K562 (cell line): ENCODE results near the gene PRDM12. TPM values are rescaled to one million over a fixed set of nuclear protein-coding genes. Genes with fewer than 3 reads are reported as not detected.

ENCODE experiments used
- ELF4 ChIP-seq: fragments of 450-650 bp; formaldehyde crosslinking; IDR thresholded peaks from 2 replicates; pipeline ENCODE4 v1.4.0; 2022; ENCODE audit warnings: missing genetic modification characterization
- FOXJ3 ChIP-seq: sonication (generic); formaldehyde crosslinking; IDR thresholded peaks from 2 replicates; pipeline ENCODE4 v1.4.0; 2020; ENCODE audit warnings: mild to moderate bottlenecking, missing genetic modification reagents
- HNRNPH1 ChIP-seq: fragments of 200-400 bp; formaldehyde crosslinking; optimal IDR thresholded peaks from 2 replicates; pipeline ENCODE3; 2017; ENCODE audit warnings: low read depth, mild to moderate bottlenecking, low read length, moderate library complexity
- KHSRP ChIP-seq: fragments of 450-650 bp; IDR thresholded peaks from 2 replicates; pipeline ENCODE4 v1.6.1; 2017
- NFE2 ChIP-seq: IDR thresholded peaks from 2 replicates; pipeline ENCODE4 v1.6.1; 2014; ENCODE audit warnings: antibody characterized with exemption, low read depth
- POLR2AphosphoS2 ChIP-seq: IDR thresholded peaks from 2 replicates; pipeline ENCODE4 v1.6.1; 2012; ENCODE audit warnings: low read length, improper control_type of control experiment
- RBM17 ChIP-seq: fragments of 200-400 bp; formaldehyde crosslinking; IDR thresholded peaks from 2 replicates; pipeline ENCODE4 v1.6.1; 2017; ENCODE audit warnings: low read depth, mild to moderate bottlenecking, low read length, borderline replicate concordance
- SMAD3 ChIP-seq: fragments of 450-650 bp; formaldehyde crosslinking; conservative IDR thresholded peaks from 2 replicates; pipeline ENCODE4 v1.4.0; 2020; ENCODE audit warnings: mild to moderate bottlenecking
- SNIP1 ChIP-seq: fragments of 450-650 bp; IDR thresholded peaks from 2 replicates; pipeline ENCODE4 v1.7.1; 2017; ENCODE audit warnings: low read depth, mild to moderate bottlenecking
- SP2 ChIP-seq: IDR thresholded peaks from 2 replicates; pipeline ENCODE4 v1.6.1; 2011; ENCODE audit warnings: mild to moderate bottlenecking, low read depth, low read length, moderate library complexity; ENCODE audit not compliant: poor library complexity, severe bottlenecking; ENCODE audit errors: extremely low read depth
- YBX1 ChIP-seq: fragments of 450-650 bp; IDR thresholded peaks from 2 replicates; pipeline ENCODE4 v1.7.1; 2016; ENCODE audit warnings: mild to moderate bottlenecking
- ZFX ChIP-seq: sonication (generic); formaldehyde crosslinking; IDR thresholded peaks from 2 replicates; pipeline ENCODE4 v1.8.0; 2022; ENCODE audit warnings: mild to moderate bottlenecking, missing genetic modification reagents, moderate library complexity
- ZNF583 ChIP-seq: fragments of 250-450 bp; sonication (Bioruptor Pico); IDR thresholded peaks from 2 replicates; pipeline ENCODE4 v1.4.0; 2020
- polyA plus RNA-seq, 8 experiments: library from polyadenylated mRNA; depleted of rRNA in 4 of 8; stranded (reverse) in 5 of 8; unstranded in 3 of 8; fragments of >200 nt; fragmentation: Nextera tagmentation in 2 of 8; fragmentation: Illumina TruSeq in 1 of 8; extraction: Ambion mirVana in 2 of 8; extraction: Trizol in 1 of 8; gene quantifications; 2 replicates each; pipeline versions ENCODE4 v1.2.1 to v1.2.3, GENCODE V29; 2011 to 2014; ENCODE audit warnings: inconsistent platforms in 1 of 8, missing spikeins in 1 of 8
- total RNA-seq, 7 experiments: library from RNA; depleted of rRNA in 6 of 7; stranded (reverse); fragments of >200 nt in 6 of 7; fragmentation: Illumina TruSeq in 2 of 7; extraction: Trizol in 2 of 7; gene quantifications; 2 replicates each; pipeline versions ENCODE4 v1.2.1 to v1.2.3, GENCODE V29; 2011 to 2021; ENCODE audit warnings: low replicate concordance in 1 of 7
- TF ChIP-seq, protein P1 (sequence below): sonication (generic); formaldehyde crosslinking; IDR thresholded peaks from 2 replicates; pipeline ENCODE4 v1.8.0; 2022; ENCODE audit warnings: mild to moderate bottlenecking, missing genetic modification reagents
- TF ChIP-seq, protein P2 (sequence below), 2 experiments: fragments of 450-650 bp in 1 of 2; sonication (generic) in 1 of 2; formaldehyde crosslinking in 1 of 2; IDR thresholded peaks in 1 of 2; conservative IDR thresholded peaks in 1 of 2; 2 replicates each; pipeline versions ENCODE4 v1.6.1 to v1.8.1; 2016 to 2023; ENCODE audit warnings: mild to moderate bottlenecking in 2 of 2, moderate library complexity in 2 of 2, inconsistent platforms in 1 of 2, missing genetic modification reagents in 1 of 2
- TF ChIP-seq, protein P3 (sequence below): fragments of 200-400 bp; formaldehyde crosslinking; IDR thresholded peaks from 2 replicates; pipeline ENCODE4 v1.6.1; 2017; ENCODE audit warnings: mild to moderate bottlenecking, low read depth, low read length, moderate library complexity
- TF ChIP-seq, protein P4 (sequence below), 2 experiments: fragments of 250-450 bp in 1 of 2; fragments of 450-650 bp in 1 of 2; sonication (Bioruptor Pico) in 1 of 2; IDR thresholded peaks; 2 replicates each; pipeline versions ENCODE4 v1.6.1 to v1.8.0; 2016 to 2021; ENCODE audit warnings: mild to moderate bottlenecking in 2 of 2, moderate library complexity in 2 of 2, missing compliant biosample characterization in 1 of 2, missing genetic modification characterization in 1 of 2
- TF ChIP-seq, protein P5 (sequence below): fragments of 250-450 bp; sonication (Bioruptor Pico); IDR thresholded peaks from 2 replicates; pipeline ENCODE4 v1.5.0; 2020; ENCODE audit warnings: mild to moderate bottlenecking, borderline replicate concordance
- TF ChIP-seq, protein P6 (sequence below): fragments of 450-650 bp; IDR thresholded peaks from 2 replicates; pipeline ENCODE4 v1.6.1; 2014; ENCODE audit warnings: low read depth, mild to moderate bottlenecking, moderate library complexity, borderline replicate concordance

Gene PRDM12
- total and polyA plus RNA-seq, 9 of the 15 experiments (the other 6 are each of a cell fraction or from before 2014, with no cell fraction given) = 0.04 to 0.22 (median 0.07) TPM; not detected in 3

DNA sequence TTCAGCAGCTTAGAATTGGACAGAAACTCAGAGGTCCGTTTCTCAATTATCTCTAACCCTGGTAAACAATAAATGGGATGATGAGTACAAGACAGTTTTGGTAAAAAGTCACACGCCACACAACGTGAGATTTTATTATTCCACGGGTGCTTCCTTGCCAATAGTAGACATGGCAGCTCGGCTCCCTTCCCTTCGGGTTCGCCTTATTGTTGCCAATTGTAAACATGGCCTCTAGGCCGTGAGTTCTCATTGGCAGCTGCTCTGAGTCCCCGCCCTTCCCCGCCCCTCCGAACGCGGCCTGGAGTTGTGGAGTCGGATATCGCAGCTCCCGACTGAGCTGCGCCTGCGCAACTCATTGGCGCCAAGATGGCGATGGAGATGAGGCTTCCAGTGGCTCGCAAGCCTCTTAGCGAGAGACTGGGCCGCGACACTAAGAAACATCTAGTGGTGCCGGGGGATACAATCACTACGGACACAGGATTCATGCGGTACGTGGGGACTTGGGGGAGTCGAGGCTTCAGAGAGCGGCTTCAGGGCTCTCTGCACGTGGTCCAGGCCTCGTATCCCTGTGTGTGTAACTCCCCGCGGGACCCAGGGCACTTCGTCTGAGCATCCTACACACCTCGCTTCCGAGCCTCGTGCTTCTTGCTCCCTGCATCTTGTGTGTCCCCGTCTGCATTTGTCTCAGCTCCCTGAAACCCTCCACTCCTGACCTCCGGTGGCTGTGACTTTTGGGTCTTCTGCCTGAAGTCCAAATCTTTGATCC lies 29.2 kb downstream of the PRDM12 start, which contains the start of gene EXOSC2 (continued):
- TF ChIP-seq, protein P1, sequence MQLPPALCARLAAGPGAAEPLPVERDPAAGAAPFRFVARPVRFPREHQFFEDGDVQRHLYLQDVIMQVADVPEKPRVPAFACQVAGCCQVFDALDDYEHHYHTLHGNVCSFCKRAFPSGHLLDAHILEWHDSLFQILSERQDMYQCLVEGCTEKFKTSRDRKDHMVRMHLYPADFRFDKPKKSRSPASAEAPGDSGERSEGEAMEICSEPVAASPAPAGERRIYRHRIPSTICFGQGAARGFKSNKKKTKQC (CRISPR knock-in tag) = peak; percentile 78; the same call in 1 of the 2 replicates
- TF ChIP-seq SMAD3 (CRISPR knock-in tag) (no peak), SNIP1 (no peak), FOXJ3 (no peak), RBM17 (no peak), HNRNPH1 (no peak), ELF4 (no peak), KHSRP (no peak), SP2 (no peak), ZNF583 (no peak), POLR2AphosphoS2 (no peak), YBX1 (no peak), NFE2 (no peak), ZFX (CRISPR knock-in tag) (peak; percentile 88)
- TF ChIP-seq, protein P2, sequence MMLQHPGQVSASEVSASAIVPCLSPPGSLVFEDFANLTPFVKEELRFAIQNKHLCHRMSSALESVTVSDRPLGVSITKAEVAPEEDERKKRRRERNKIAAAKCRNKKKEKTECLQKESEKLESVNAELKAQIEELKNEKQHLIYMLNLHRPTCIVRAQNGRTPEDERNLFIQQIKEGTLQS (IDR thresholded peaks at IDR 0.05) = no peak
- TF ChIP-seq, protein P2 (CRISPR knock-in tag; conservative IDR thresholded peaks at IDR 0.05) = no peak
- TF ChIP-seq, protein P3, sequence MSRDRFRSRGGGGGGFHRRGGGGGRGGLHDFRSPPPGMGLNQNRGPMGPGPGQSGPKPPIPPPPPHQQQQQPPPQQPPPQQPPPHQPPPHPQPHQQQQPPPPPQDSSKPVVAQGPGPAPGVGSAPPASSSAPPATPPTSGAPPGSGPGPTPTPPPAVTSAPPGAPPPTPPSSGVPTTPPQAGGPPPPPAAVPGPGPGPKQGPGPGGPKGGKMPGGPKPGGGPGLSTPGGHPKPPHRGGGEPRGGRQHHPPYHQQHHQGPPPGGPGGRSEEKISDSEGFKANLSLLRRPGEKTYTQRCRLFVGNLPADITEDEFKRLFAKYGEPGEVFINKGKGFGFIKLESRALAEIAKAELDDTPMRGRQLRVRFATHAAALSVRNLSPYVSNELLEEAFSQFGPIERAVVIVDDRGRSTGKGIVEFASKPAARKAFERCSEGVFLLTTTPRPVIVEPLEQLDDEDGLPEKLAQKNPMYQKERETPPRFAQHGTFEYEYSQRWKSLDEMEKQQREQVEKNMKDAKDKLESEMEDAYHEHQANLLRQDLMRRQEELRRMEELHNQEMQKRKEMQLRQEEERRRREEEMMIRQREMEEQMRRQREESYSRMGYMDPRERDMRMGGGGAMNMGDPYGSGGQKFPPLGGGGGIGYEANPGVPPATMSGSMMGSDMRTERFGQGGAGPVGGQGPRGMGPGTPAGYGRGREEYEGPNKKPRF = no peak
- TF ChIP-seq, protein P4, sequence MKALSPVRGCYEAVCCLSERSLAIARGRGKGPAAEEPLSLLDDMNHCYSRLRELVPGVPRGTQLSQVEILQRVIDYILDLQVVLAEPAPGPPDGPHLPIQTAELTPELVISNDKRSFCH (CRISPR knock-in tag; IDR thresholded peaks at IDR 0.05) = no peak
- TF ChIP-seq, protein P4 (tag; IDR thresholded peaks at IDR 0.05) = no peak
- TF ChIP-seq, protein P5, sequence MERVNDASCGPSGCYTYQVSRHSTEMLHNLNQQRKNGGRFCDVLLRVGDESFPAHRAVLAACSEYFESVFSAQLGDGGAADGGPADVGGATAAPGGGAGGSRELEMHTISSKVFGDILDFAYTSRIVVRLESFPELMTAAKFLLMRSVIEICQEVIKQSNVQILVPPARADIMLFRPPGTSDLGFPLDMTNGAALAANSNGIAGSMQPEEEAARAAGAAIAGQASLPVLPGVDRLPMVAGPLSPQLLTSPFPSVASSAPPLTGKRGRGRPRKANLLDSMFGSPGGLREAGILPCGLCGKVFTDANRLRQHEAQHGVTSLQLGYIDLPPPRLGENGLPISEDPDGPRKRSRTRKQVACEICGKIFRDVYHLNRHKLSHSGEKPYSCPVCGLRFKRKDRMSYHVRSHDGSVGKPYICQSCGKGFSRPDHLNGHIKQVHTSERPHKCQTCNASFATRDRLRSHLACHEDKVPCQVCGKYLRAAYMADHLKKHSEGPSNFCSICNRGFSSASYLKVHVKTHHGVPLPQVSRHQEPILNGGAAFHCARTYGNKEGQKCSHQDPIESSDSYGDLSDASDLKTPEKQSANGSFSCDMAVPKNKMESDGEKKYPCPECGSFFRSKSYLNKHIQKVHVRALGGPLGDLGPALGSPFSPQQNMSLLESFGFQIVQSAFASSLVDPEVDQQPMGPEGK (CRISPR knock-in tag) = no peak
- TF ChIP-seq, protein P6, sequence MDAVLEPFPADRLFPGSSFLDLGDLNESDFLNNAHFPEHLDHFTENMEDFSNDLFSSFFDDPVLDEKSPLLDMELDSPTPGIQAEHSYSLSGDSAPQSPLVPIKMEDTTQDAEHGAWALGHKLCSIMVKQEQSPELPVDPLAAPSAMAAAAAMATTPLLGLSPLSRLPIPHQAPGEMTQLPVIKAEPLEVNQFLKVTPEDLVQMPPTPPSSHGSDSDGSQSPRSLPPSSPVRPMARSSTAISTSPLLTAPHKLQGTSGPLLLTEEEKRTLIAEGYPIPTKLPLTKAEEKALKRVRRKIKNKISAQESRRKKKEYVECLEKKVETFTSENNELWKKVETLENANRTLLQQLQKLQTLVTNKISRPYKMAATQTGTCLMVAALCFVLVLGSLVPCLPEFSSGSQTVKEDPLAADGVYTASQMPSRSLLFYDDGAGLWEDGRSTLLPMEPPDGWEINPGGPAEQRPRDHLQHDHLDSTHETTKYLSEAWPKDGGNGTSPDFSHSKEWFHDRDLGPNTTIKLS = no peak
